Ovary (tissue), 3 donors: ENCODE data around the gene TUBB3.

Experiments
- CTCF ChIP-seq, 3 donors: fragments of 450-650 bp in 2 of 3; fragments of 200-600 bp in 1 of 3; IDR thresholded peaks; one replicate each; pipeline versions ENCODE4 v1.5.1 to v1.8.0; 2016 to 2022; ENCODE audit warnings: antibody characterized with exemption in 3 of 3, mild to moderate bottlenecking in 1 of 3
- POLR2A ChIP-seq: fragments of 450-650 bp; IDR thresholded peaks from one replicate; pipeline ENCODE4 v1.6.1; 2017; ENCODE audit warnings: antibody characterized with exemption, mild to moderate bottlenecking, moderate library complexity
- donor health status: DM: no; HTN: no; CAD: no.

- TF ChIP-seq CTCF (IDR thresholded peaks at IDR 0.05): no peak
- no peak for TF ChIP-seq POLR2A
These were observed 22.3 kb upstream of the TUBB3 start for GRCh38 chr16:89900885-89901284.
